DMS79 treated with DMSO at 0.1 percent for 48 hours (cell line): ENCODE measurements around the gene ZNF804B.
A peak's percentile ranks its signal among the peaks of the same experiment; 100 is the strongest.

Experiments used
- DNase-seq: peaks from one replicate; lab custom pipeline; 2025; lab: John Stamatoyannopoulos, UW

The ZNF804B gene

GRCh38 chr7:88759230-88760135, at the start of gene ZNF804B:
Gene ZNF804B, plus strand, starts transcription at chr7:88759700. Its CDS starts 277 bp downstream, at chr7:88759977.
- peak; percentile 12 for DNase-seq

DNA sequence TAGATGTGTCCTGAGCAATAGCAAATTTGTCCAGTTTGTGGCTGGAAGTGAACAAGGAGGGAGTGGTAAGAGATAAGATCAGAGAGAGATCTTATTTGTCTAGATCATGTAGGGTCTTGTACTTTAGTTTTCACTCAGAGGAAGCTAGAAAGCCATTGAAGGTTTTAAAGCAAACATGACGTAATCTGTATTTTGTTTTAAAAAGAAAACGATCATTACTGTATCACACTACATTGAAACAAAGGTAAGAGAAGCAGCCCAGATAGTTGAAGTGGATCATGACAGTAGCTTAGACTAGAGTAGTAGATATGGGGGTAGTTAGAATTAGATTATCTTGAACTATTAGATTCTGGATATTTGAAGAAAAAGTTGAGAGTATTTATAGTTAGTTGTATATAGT, 23.6 kb upstream of the ZNF804B start:
- DNase-seq: no peak

GRCh38 chr7:88737632-88738031, 21.9 kb upstream of the ZNF804B start:
- DNase-seq: no peak

- no peak for DNase-seq
Observed at GRCh38 chr7:88746126-88746525, 13.4 kb upstream of the ZNF804B start.

DNA sequence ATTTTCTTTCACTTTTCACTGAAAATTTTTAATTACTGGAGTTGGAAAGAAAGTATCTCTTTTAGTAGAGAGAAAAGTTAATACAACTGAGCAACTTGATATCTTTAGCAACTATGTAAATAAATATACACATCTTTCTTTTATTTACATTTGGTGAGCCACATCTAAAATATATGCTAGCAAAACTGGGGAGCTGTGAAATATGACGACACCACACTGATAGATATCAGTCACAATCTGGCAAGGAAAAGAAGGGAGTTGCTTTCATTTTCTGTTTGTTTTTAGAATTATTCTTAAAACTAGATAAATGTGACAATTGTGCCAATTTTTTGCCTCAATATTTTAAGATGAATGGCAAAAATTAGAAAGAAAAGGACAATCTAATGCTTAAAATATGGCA, 2.7 kb upstream of the ZNF804B start:
- DNase-seq: no peak

DNA sequence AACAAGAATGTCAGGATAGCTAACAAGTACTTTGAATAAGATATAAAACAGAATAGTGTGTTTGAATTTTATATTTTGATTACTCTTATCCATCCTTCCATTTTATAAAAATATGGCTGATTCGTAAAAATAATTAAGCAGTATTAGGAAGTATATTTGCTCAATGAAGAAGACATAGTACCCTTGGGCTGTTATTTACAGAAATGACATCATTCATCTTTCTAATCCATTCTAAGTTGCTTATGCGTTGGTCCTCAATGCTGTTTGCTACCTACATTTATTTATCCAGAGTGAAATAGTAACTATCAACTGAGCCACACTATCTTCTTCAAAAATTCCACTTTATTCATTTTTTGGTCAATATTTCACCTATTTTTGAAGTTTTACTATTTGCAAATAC, 2.1 kb upstream of the ZNF804B start:
- DNase-seq: no peak

DNA sequence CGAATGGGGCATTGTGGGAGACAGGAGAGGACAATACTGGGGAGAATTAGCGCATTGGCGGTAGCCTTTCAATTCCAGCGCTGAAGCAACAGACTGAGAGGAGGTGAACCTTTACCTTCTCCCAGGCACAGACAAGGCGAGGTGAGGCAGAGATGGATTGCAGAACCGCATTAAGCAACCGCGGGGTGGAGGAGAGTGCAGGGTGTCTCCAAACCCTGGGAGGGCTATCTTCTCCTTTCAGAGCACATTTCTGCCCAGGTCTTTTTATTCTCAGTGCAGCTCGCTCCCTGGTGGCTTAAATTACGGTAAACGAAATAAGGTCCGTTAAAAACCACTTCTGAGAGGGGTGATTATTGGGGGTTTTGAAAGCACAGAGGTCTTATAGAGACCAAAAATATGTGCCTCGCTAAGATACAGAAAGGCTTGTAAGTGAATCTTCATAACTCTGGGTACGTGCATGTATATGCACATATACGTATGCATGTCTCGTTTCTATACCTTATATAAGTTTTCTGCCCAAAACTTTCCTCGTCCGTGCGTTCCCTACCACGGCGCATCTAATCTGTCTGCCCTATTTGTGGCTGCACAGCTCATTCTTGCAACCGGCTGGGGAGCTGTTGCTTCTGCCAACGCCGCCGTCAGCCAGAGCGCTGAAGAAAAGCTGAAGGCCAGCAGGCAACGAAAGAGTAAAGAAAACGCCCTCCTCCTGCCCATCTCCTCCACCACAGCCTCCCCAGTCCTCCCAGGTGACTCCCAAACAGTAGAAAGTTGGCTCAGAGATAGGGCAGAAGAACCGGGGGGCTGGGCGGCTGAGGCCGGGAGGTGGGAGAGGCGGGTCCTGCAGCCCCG, 895 bp upstream of the ZNF804B start:
- no peak for DNase-seq

GRCh38 chr7:88760136-88760515, 626 bp downstream of the ZNF804B start:
- no peak for DNase-seq

DNA sequence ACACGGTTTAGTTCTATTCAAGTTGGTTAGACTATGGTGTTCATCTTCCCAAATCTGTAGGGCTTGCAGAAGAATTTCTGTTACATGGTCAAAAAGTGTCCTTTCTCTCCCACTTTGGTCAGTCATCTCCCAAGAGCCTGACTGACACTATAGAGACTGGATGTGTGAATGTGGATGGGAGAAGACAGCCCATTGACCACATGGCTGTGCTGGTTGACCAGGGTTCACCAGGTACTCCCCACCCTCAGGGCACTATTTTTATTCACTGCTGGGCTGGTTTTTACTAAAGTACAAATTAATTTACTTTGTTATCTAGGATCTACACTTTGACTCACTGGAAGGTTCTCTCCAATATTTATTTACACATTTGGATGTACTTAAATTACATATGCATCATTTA, 2.3 kb downstream of the ZNF804B start:
- no peak for DNase-seq

DNA sequence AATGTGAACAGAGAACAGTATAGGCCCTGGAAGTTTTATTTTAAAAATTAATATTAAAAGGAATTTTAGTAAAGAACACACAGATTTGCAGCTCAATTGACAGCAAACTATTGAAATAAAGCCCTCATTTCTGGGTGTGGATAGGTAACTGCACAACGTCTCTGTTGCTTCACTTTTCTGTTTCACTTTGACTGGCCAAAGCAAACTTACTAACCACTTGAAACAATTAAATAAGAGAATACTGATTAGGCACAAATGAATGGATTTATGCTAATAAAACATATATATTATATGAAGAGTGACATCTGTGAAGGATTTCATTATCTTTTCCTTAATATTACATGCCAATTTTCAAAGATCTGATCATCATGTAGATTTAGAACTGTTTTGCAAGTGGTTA, 11.9 kb downstream of the ZNF804B start:
- DNase-seq: no peak

DNA sequence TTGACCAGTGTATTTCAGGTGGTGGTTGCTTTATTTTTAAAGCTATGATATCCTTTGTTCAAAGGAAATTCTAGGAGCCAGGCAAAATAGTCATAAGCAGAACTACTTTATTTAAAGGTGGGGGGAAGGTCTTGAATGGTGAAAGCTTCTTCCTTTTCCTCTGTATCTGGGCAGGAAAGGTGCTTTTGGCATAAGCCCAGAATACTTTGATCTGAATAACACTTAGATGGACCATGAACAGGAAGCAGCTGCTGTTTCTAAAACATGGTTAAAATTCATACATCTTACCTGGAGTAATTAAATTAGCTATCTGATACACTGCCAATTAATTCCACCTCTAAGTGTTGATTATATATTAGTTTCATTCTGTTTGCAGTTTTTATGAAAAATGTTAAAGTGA, 13.3 kb downstream of the ZNF804B start:
- no peak for DNase-seq

GRCh38 chr7:88775838-88776237, 16.3 kb downstream of the ZNF804B start:
- DNase-seq: no peak

- no peak for DNase-seq
Observed at GRCh38 chr7:88787777-88788176, 28.3 kb downstream of the ZNF804B start.

DNA sequence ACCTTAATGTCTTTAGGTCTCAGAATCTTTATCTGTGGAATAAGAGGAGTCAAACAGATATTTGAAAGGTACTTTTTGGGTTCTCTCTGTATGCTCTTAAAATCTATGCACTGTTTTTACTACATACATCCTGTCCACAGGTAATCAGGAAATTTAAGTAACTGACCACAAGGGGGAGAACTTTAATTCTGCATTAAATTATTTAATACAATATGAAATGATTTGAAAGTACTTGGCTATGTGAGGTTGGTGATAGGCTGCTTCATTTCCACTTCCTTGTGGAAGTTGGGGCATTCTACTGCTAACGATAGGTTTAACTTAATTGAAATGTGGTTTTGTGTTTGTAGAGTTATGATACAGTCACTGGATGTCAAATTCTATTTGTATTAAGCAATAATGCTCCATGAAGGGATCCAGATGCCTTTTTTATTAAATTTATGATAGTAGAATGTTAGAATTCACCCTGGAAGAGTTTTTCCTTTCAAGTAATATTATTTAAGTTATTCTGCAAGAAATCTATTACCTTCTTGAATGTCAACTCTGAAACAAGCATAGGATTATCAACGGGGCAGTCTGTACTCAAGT, 30.1 kb downstream of the ZNF804B start:
- DNase-seq: no peak

DNA sequence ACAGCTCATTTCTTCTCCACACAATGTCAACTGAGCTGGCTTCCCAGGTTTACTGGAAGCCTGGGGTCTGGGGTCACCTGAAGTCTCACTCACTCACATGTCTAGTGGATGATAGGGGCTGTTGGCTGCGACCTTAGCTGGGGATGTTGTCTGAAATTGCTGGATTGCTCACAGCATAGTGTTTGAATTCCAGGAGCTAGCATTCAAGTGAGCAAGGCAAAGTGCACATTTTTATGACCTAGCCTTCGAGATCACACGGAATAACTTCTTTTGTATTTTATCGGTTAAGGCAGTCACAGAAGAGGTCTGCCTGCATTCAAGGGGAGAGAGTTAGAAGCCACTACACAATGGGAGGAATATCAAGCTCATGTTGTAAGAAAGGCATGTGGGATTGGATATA, 32.4 kb downstream of the ZNF804B start:
- DNase-seq: no peak

GRCh38 chr7:88792361-88792760, 32.9 kb downstream of the ZNF804B start:
- DNase-seq: no peak

GRCh38 chr7:88795553-88795952, 36.1 kb downstream of the ZNF804B start, which contains the start of gene TEX47:
Gene TEX47, minus strand, starts transcription at chr7:88795737. Its CDS starts 795 bp downstream, at chr7:88794942.
- DNase-seq: no peak

DNA sequence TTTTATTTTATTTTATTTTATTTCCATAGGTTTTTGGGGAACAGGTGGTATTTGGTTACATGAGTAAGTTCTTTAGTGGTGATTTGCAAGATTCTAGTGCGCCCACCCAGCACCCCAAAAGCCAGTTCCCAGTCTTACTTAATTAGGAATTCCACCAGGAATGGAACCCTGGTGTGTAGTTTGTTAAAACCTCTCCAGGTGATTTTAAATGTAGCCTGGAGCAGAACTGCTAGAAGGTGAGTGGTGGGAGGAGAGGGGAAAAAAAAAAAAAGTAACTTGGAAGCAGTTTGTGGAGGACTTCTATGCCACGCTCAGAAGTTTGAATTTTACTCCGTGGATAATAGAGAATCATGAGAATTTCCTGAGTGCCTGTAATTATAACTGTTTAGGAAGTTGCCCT, 41.5 kb downstream of the ZNF804B start:
- DNase-seq: no peak

DNA sequence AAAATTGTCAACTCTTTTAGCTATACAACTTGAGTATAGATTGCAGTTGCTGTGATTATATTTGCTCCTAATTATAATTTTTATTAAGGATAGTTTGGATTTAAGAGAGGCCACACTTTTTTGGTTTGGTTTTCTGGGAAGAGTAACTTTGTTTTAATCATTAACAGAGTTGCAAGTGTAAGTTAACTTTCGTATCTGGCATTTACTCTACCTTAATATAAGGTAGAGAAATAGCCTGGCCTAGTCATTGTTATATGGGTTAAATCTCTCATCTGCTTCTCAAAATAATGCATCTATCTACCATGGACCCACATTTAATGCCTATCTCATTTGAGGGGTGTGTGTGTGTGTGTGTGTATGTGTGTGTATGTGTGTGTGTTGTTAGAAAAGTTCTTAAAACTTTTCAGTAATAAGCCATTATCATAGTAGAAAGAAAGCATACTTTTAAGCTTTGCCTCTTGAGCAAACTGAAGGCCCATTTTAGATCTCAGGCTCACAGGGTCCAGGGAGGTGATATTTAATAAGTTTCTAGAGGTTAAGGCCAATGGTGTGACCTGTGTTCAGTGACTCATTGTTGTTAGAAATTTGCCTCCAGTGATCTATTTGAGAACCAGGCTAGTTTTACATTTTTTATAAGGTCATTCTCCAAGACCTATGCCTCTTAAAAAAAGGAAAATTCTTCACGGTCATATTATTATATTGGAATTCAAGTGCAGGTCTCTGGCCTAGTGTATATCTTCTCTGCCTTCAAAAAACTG, 47.0 kb downstream of the ZNF804B start:
- no peak for DNase-seq

DNA sequence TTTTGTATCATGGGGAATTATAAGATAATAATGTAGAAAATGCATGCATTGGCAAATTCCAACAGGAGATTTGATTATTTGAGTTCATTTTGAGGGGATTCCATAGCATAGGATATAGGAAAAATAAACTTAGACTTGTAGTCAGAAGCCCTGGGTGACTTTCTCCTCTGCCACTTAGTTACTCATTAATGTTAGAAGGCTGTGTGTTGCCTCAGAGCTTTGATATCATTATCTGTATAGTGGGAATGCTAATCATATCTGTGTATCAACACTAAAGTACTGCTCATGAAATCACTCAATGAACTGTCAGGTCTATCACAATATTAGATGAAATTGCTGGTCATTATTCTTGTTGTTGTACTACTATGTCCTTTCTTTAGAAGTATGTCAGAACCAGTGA, 59.1 kb downstream of the ZNF804B start:
- no peak for DNase-seq

DNA sequence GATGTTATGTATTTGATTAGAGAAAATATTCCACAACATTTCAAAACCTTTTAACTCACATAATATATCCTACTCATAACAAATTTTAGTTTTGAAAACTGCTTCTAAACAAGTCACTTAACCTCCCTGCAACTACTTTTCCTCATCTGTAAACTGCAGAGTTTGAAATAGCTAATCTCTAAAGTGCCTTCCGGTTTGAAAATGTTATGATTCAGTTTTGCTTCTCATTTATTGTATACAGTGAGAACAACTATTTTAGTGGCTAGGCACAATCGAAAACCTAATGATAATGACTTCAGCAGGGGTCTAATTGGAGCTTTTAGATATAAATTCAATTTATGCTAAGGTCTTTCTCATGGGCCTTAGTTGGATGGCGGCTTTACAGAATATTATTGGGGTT, 66.7 kb downstream of the ZNF804B start:
- no peak for DNase-seq
